T47D (cell line): ENCODE results near the gene ACACB.

ENCODE experiments used
- DNase-seq, 2 experiments: peaks; one replicate each; pipeline versions ENCODE4 v3.0.0 to v3.0.0-alpha.2; 2011 to 2012; ENCODE audit warnings: low read depth in 1 of 2, low spot score in 1 of 2
- JUND ChIP-seq: IDR thresholded peaks from 2 replicates; pipeline ENCODE4 v1.6.1; 2012; ENCODE audit warnings: low read depth
- in situ Hi-C: cut with HindIII; loops from 2 replicates; pipeline ENCODE4 v1.10.0; 2016; ENCODE audit warnings: low sequenced_read_pairs, low pct_unique_long_range_greater_than_20kb

The ACACB gene

DNA sequence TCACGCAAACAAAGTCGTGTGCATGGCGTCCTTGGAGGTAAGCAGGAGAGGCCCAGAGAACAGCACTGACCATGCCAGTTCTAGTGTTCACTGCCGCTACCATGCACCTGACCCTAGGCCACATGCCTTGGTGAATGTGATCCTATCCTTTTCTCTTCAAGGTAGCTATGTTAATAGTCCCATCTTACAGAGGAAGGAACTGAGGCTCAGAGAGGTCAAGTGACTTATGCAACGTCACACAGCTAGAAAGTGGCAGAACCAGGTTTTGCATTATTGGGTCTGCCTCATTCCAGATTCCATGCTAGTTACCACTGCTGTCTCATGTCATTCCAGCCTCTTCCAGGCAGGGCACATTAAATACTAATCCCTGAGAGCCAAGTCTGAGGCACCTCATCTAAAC lies 107.5 kb downstream of the ACACB start:
- no peak for TF ChIP-seq JUND
- no peak for DNase-seq
- in situ Hi-C loops = no loop called here

DNA sequence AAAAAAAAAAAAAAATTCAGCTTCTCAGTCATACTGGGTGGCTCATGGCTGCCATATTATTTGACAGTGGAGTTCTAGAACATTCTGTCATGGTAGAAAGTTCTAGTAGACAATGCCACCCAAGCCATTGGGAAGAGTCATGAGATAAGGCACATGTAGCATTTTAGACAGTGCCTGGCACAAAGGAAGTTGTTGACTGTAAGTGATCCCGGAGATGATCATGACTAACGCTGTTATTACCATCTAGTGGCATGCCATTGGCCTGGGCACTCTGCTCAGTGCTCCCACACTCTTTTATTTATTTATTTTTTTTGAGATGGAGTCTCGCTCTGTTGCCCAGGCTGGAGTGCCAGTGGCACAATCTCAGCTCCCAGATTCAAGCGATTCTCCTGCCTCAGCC lies 112.3 kb downstream of the ACACB start:
- in situ Hi-C loops = no loop called here
- no peak for TF ChIP-seq JUND
- DNase-seq = no peak

DNA sequence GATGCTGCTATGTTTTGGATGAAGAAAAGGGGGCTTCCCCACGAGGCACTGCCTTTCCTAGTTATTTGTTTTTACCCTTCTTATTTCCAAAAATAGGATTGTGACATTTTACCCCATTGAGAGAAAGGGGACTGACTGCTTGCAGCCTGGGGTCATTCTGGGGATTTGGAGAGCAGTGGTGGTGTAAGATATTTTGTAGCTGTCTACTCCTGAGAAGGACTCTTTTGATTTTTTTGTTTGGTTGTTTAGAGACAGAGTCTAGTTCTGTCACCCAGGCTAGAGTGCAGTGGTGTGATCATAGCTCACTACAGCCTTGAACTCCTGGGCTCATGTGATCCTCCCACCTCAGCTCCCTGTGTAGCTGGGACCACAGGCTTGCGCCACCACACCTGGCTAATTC lies 113.8 kb downstream of the ACACB start:
- TF ChIP-seq JUND = no peak
- in situ Hi-C loops = no loop called here
- no peak for DNase-seq

GRCh38 chr12:109232731-109233130 lies 116.3 kb downstream of the ACACB start:
- no peak for DNase-seq
- in situ Hi-C loops = no loop called here
- no peak for TF ChIP-seq JUND

GRCh38 chr12:109234012-109234411 lies 117.6 kb downstream of the ACACB start:
- no peak for DNase-seq
- TF ChIP-seq JUND = no peak
- in situ Hi-C loops = no loop called here

GRCh38 chr12:109236257-109236656 lies 119.9 kb downstream of the ACACB start:
- no peak for DNase-seq
- no peak for TF ChIP-seq JUND
- in situ Hi-C loops = no loop called here

DNA sequence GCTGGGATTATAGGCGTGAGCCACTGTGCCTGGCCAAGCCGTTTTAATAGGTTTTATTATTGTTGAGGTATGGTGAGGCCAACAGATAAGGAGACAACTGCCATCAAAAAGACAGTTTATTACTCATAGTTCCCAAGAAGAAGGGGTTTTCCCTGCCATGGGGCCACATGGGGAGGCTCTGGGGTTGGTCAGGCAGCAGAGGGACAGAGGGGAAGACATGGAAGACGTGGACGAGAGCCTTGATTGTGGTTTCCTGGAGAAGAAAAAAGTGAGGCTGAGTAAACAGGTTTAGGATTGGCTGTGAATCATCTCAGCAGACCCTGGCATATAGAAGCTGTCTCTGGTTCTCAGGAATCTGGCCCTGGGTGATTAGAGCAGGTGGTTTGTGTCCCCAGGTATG lies 122.8 kb downstream of the ACACB start:
- in situ Hi-C loops = no loop called here
- TF ChIP-seq JUND = no peak
- no peak for DNase-seq

GRCh38 chr12:109239691-109240090 lies 123.3 kb downstream of the ACACB start:
- in situ Hi-C loops = no loop called here
- DNase-seq = no peak
- TF ChIP-seq JUND = no peak

DNA sequence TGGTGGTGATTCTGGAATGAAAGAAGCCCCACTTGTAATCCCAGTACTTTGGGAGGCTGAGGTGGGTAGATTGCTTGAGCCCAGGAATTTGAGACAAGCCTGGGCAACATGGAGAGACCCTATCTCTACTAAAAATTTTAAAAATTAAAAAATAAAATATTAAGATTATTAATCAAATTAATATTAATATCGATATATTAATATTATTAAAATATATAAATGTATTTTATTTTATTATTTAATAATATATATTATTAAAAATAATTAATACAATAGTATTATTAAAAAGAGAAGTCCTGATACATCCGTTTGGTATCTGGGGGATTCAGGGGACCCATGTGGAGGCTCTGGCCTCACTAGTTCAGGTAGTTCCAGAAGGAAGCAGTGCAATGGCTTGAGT lies 124.0 kb downstream of the ACACB start:
- in situ Hi-C loops = no loop called here

GRCh38 chr12:109241936-109242335 lies 125.5 kb downstream of the ACACB start:
- TF ChIP-seq JUND = no peak
- in situ Hi-C loops = no loop called here
- DNase-seq = no peak

More for the DNA sequence above, 124.0 kb downstream of the ACACB start:
- DNase-seq = no peak
- TF ChIP-seq JUND = no peak

- no peak for DNase-seq
- no peak for TF ChIP-seq JUND
- in situ Hi-C loops = no loop called here
These were observed 127.7 kb downstream of the ACACB start for GRCh38 chr12:109244073-109244472.

DNA sequence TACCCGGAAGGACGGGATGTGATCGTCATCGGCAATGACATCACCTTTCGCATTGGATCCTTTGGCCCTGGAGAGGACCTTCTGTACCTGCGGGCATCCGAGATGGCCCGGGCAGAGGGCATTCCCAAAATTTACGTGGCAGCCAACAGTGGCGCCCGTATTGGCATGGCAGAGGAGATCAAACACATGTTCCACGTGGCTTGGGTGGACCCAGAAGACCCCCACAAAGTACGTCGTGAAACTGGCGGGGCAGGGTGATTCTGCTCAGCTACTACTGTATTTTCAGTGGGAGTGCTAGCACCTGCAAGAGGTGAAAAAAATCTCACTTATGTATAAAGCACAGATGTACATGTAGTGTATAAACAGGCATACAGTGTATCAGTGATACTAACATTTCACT lies 129.8 kb downstream of the ACACB start:
- no peak for DNase-seq
- in situ Hi-C loops = no loop called here
- TF ChIP-seq JUND = no peak

DNA sequence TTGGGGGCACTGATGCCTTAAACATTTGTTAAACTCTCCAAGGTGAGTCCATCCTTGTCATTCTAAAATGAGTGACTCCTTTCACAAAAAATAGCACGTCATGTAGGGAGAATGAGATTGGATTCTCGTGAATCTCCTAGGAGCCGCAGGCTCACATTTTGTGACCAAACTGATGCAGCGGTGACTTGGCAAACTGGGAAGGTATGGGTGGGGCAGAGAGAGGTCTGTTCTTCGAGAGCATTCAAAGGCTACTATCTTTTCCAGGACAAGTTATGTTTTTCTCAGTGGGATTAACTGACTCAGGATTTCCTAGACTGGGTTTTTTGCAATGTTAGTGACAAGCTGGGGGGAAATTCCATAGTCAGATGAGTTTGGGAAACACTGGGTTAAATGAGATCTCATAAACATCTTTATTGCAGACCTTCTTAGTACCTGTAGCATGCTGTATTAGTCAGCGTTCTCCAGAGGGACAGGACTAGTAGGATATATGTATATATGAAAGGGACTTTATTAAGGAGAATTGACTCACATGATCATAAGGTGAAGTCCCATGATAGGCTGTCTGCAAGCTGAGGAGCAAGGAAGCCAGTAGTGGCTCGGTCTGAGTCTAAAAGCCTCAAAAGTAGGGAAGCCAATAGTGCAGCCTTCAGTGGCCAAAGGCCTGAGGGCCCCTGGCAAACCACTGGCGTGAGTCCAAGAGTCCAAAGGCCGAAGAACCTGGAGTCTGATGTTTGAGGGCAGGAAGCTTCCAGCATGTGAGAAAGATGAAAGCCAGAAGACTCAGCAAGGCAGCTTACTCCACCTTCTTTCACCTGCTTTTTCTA lies 131.7 kb downstream of the ACACB start:
- TF ChIP-seq JUND = no peak
- DNase-seq = no peak
- in situ Hi-C loops = no loop called here

DNA sequence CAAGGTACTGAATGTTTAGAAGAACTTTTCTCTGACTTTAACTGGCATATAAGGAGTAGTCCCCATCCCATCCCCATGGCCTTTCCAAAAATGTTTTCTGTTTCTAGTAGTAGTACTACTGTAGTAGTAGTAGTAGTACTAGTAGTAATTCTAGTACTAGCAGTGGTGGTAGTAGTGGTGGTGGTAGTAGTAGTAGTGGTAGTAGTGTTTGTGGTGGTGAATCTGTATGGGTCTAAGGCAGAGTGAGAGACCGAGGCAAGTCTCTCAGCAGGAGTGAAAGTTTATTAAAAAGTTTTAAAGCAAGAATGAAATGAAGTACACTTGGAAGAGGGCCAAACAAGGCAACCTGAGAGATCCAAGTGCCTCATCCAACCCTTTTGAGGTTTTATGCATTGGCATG lies 134.1 kb downstream of the ACACB start:
- no peak for TF ChIP-seq JUND
- no peak for DNase-seq
- in situ Hi-C loops = no loop called here
